ENCODE results near the gene ADNP. TPM values are rescaled to one million over a fixed set of nuclear protein-coding genes. Genes with fewer than 3 reads are reported as not detected.

ADNP gene
- total RNA-seq, 4 donors from 2014 or later = 29.2 to 47.5 (median 32.8) TPM

- H3K9me3 ChIP-seq = no peaks in the 10 kb centered on the region
- H3K27ac ChIP-seq = no peak overlapping the region
- WGBS, 2 donors = 73 to 76% methylated on average over 3 of the region's 3 CpGs
- H3K4me3 ChIP-seq = no peak overlapping the region
- DNase-seq = no peak
- peaks cover 6 to 82% (median 16%) of the 10 kb centered on the region in 3 donors for H3K4me1 ChIP-seq
- intact Hi-C loops (cut with DNase I) = no loop called here
- no peaks in the 10 kb centered on the region for H3K27me3 ChIP-seq
- TF ChIP-seq CTCF (IDR thresholded peaks at IDR 0.05) (no peak), POLR2A (IDR thresholded peaks at IDR 0.05) (no peak)
- peaks cover 0 to 21% (median 0%) of the 10 kb centered on the region in 3 donors for H3K36me3 ChIP-seq
These were observed 21.8 kb downstream of the ADNP start for GRCh38 chr20:50909413-50909812.

- intact Hi-C loops (cut with DNase I) = no loop called here
- WGBS, 2 donors = 60 to 71% methylated on average over 5 to 6 of the region's 6 CpGs
- peaks cover 0 to 48% (median 0%) of the 10 kb centered on the region in 3 donors for H3K4me1 ChIP-seq
- H3K27ac ChIP-seq = no peak overlapping the region
- H3K9me3 ChIP-seq = no peaks in the 10 kb centered on the region
- no peak overlapping the region for H3K4me3 ChIP-seq
- H3K36me3 ChIP-seq = peaks cover 0 to 67% (median 0%) of the 10 kb centered on the region in 3 donors
- DNase-seq = no peak
- no peaks in the 10 kb centered on the region for H3K27me3 ChIP-seq
- TF ChIP-seq CTCF (IDR thresholded peaks at IDR 0.05) (no peak), POLR2A (IDR thresholded peaks at IDR 0.05) (no peak)
These were observed 27.1 kb downstream of the ADNP start for GRCh38 chr20:50904067-50904570.

- Histone ChIP-seq H3K27me3 (no peaks in the 10 kb centered on the region), H3K27ac (no peak overlapping the region), H3K36me3 (peaks cover 0 to 73% (median 0%) of the 10 kb centered on the region in 3 donors), H3K4me1 (peaks cover 0 to 41% (median 0%) of the 10 kb centered on the region in 3 donors), H3K9me3 (no peaks in the 10 kb centered on the region), H3K4me3 (no peak overlapping the region)
- intact Hi-C loops (cut with DNase I) = no loop called here
- WGBS, 2 donors = 76 to 79% methylated on average over 8 of the region's 8 CpGs
- TF ChIP-seq CTCF (IDR thresholded peaks at IDR 0.05) = no peak
- no peak for TF ChIP-seq POLR2A (IDR thresholded peaks at IDR 0.05)
- no peak for DNase-seq
These were observed 27.7 kb downstream of the ADNP start for GRCh38 chr20:50903353-50904051.

GRCh38 chr20:50901301-50901700 lies 29.9 kb downstream of the ADNP start:
- intact Hi-C loops (cut with DNase I) = no loop called here
- Histone ChIP-seq H3K9me3 (no peaks in the 10 kb centered on the region), H3K36me3 (peaks cover 0 to 83% (median 0%) of the 10 kb centered on the region in 3 donors), H3K4me3 (no peak overlapping the region), H3K4me1 (peaks cover 0 to 34% (median 0%) of the 10 kb centered on the region in 3 donors), H3K27me3 (no peaks in the 10 kb centered on the region), H3K27ac (no peak overlapping the region)
- TF ChIP-seq POLR2A (IDR thresholded peaks at IDR 0.05) (no peak), CTCF (IDR thresholded peaks at IDR 0.05) (no peak)
- 92 to 95% methylated on average over 1 of the region's 1 CpG for WGBS, 2 donors
- no peak for DNase-seq

GRCh38 chr20:50900261-50900660 lies 31.0 kb downstream of the ADNP start:
- no peak overlapping the region for H3K27ac ChIP-seq
- no peaks in the 10 kb centered on the region for H3K9me3 ChIP-seq
- TF ChIP-seq CTCF (IDR thresholded peaks at IDR 0.05) (no peak), POLR2A (IDR thresholded peaks at IDR 0.05) (no peak)
- H3K36me3 ChIP-seq = peaks cover 0 to 85% (median 0%) of the 10 kb centered on the region in 3 donors
- intact Hi-C loops (cut with DNase I) = no loop called here
- no peak overlapping the region for H3K4me3 ChIP-seq
- no peaks in the 10 kb centered on the region for H3K27me3 ChIP-seq
- DNase-seq = no peak
- H3K4me1 ChIP-seq = peaks cover 0 to 24% (median 0%) of the 10 kb centered on the region in 3 donors
- WGBS, 2 donors = 85 to 92% methylated on average over 7 of the region's 7 CpGs

Measured in esophagus squamous epithelium (tissue), 5 donors.